SKM-1 treated with dmso at 0.1 percent for 144 hours (cell line): ENCODE results near the gene ITGA2B.
"Not testable (repeated sequence)": the region's sequence is repeated elsewhere in the genome, so short reads cannot be mapped to it uniquely, and the experiment has no call there.

Source experiments
- DNase-seq: peaks from one replicate; lab custom pipeline; 2025; ENCODE audit not compliant: unreplicated experiment; lab: John Stamatoyannopoulos, UW

ITGA2B gene

GRCh38 chr17:44333371-44333770 lies 56.1 kb downstream of the ITGA2B start:
- DNase-seq, result peak; percentile 74

- peak; percentile 50 for DNase-seq
Observed at GRCh38 chr17:44331249-44331760, 58.1 kb downstream of the ITGA2B start.

- DNase-seq, result not testable (repeated sequence)
Observed at GRCh38 chr17:44330263-44330662, 59.2 kb downstream of the ITGA2B start.

GRCh38 chr17:44329516-44329915 lies 59.9 kb downstream of the ITGA2B start:
- DNase-seq, result not testable (repeated sequence)

GRCh38 chr17:44327715-44328449 lies 61.6 kb downstream of the ITGA2B start:
- DNase-seq, result no peak

- peak; percentile 95 for DNase-seq
Observed at GRCh38 chr17:44326861-44327444, 62.5 kb downstream of the ITGA2B start.

- DNase-seq, result peak; percentile 84
Observed at GRCh38 chr17:44324571-44325275, 64.7 kb downstream of the ITGA2B start, which contains the start of gene SLC25A39. SLC25A39 (minus strand) TSS chr17:44324823; CDS start chr17:44323562, 1,261 bp downstream.

- DNase-seq, result no peak
Observed at GRCh38 chr17:44324092-44324570, 65.3 kb downstream of the ITGA2B start.

- DNase-seq, result no peak
Observed at GRCh38 chr17:44323359-44324091, 65.9 kb downstream of the ITGA2B start.

GRCh38 chr17:44322236-44322895 lies 67.1 kb downstream of the ITGA2B start:
- no peak for DNase-seq
